Measurements from ENCODE around the gene RUNX1.

DNA sequence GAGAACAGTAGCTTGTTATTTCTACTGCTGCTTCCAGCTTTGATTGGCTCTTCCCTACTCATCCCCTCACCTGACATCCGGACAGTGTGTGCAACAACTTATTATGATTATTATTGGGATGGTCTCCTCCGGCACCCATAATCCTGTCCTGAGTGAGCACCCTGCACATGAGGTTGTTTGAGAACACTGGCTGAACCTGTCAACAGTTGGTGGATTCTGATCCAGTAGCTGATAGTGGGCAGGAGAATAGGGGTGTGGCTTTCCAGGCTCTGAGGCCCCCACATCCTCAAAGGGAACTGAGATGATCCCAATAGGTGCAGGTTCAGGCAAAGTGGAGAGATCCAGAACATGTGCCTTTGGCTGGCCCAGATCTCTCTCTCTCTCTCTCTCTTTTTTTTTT is 60.5 kb downstream of the RUNX1 start:
- TF ChIP-seq CTCF (IDR thresholded peaks at IDR 0.05) (no peak), POLR2A (IDR thresholded peaks at IDR 0.05) (no peak)
